K562 (cell line): Measurements from ENCODE around the gene TAAR5. TPM values are rescaled to one million over a fixed set of nuclear protein-coding genes. Genes with fewer than 3 reads are reported as not detected.

ENCODE experiments used
- KLF13 ChIP-seq: fragments of 450-650 bp; IDR thresholded peaks from 2 replicates; pipeline ENCODE4 v1.6.1; 2016; ENCODE audit warnings: missing genetic modification characterization, low read depth, mild to moderate bottlenecking, missing compliant biosample characterization, moderate library complexity, borderline replicate concordance
- POLR2AphosphoS2 ChIP-seq: IDR thresholded peaks from 2 replicates; pipeline ENCODE4 v1.6.1; 2012; ENCODE audit warnings: low read length, improper control_type of control experiment
- PPARD ChIP-seq: fragments of 250-450 bp; sonication (Bioruptor Pico); IDR thresholded peaks from 2 replicates; pipeline ENCODE4 v1.8.0; 2022; ENCODE audit warnings: inconsistent platforms, mild to moderate bottlenecking, moderate library complexity
- ZSCAN29 ChIP-seq: fragments of 450-650 bp; IDR thresholded peaks from 2 replicates; pipeline ENCODE4 v1.6.1; 2017
- polyA plus RNA-seq, 8 experiments: library from polyadenylated mRNA; depleted of rRNA in 4 of 8; stranded (reverse) in 5 of 8; unstranded in 3 of 8; fragments of >200 nt; fragmentation: Nextera tagmentation in 2 of 8; fragmentation: Illumina TruSeq in 1 of 8; extraction: Ambion mirVana in 2 of 8; extraction: Trizol in 1 of 8; gene quantifications; 2 replicates each; pipeline versions ENCODE4 v1.2.1 to v1.2.3, GENCODE V29; 2011 to 2014; ENCODE audit warnings: inconsistent platforms in 1 of 8, missing spikeins in 1 of 8
- total RNA-seq, 7 experiments: library from RNA; depleted of rRNA in 6 of 7; stranded (reverse); fragments of >200 nt in 6 of 7; fragmentation: Illumina TruSeq in 2 of 7; extraction: Trizol in 2 of 7; gene quantifications; 2 replicates each; pipeline versions ENCODE4 v1.2.1 to v1.2.3, GENCODE V29; 2011 to 2021; ENCODE audit warnings: low replicate concordance in 1 of 7
- TF ChIP-seq, protein P1 (sequence below): IDR thresholded peaks from 2 replicates; pipeline ENCODE4 v1.6.1; 2014; ENCODE audit warnings: antibody characterized with exemption
- TF ChIP-seq, protein P2 (sequence below): fragments of 450-650 bp; conservative IDR thresholded peaks from 2 replicates; pipeline ENCODE4 v1.6.1; 2016; ENCODE audit warnings: missing genetic modification characterization, low read depth, mild to moderate bottlenecking, control low read depth, missing compliant biosample characterization
- TF ChIP-seq, protein P3 (sequence below): sonication (generic); formaldehyde crosslinking; IDR thresholded peaks from 2 replicates; pipeline ENCODE4 v1.8.0; 2022; ENCODE audit warnings: missing genetic modification reagents, mild to moderate bottlenecking, borderline replicate concordance
- TF ChIP-seq, protein P4 (sequence below): fragments of 250-450 bp; sonication (Bioruptor Pico); IDR thresholded peaks from 2 replicates; pipeline ENCODE4 v1.8.0; 2021; ENCODE audit warnings: mild to moderate bottlenecking, moderate library complexity

Gene TAAR5
- total and polyA plus RNA-seq, 9 of the 15 experiments (the other 6 are each of a cell fraction or from before 2014, with no cell fraction given) = not detected

DNA sequence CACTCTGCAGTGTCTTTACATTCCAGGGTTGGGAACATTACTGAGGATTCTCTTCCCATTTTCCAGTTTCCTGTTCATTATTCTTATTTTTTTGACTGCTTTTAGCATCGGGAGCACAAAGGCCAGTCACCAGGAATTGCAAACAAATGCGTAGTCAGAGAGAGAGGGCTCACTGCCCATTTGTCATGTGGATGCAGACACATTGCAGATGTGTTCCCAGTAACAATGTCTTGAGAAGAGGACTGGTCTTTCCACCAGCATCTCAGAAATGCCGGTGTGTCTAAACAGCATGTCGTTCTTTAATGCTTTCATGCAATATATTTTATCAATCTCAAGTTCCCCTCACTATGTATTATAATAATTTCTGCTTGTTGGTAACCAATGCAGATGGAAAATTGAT is 20.4 kb downstream of the TAAR5 start (continued):
- TF ChIP-seq, protein P1, sequence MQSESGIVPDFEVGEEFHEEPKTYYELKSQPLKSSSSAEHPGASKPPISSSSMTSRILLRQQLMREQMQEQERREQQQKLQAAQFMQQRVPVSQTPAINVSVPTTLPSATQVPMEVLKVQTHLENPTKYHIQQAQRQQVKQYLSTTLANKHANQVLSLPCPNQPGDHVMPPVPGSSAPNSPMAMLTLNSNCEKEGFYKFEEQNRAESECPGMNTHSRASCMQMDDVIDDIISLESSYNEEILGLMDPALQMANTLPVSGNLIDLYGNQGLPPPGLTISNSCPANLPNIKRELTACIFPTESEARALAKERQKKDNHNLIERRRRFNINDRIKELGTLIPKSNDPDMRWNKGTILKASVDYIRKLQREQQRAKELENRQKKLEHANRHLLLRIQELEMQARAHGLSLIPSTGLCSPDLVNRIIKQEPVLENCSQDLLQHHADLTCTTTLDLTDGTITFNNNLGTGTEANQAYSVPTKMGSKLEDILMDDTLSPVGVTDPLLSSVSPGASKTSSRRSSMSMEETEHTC = no peak
- TF ChIP-seq KLF13 (no peak), ZSCAN29 (no peak), PPARD (CRISPR knock-in tag) (no peak), POLR2AphosphoS2 (no peak)
- TF ChIP-seq, protein P2, sequence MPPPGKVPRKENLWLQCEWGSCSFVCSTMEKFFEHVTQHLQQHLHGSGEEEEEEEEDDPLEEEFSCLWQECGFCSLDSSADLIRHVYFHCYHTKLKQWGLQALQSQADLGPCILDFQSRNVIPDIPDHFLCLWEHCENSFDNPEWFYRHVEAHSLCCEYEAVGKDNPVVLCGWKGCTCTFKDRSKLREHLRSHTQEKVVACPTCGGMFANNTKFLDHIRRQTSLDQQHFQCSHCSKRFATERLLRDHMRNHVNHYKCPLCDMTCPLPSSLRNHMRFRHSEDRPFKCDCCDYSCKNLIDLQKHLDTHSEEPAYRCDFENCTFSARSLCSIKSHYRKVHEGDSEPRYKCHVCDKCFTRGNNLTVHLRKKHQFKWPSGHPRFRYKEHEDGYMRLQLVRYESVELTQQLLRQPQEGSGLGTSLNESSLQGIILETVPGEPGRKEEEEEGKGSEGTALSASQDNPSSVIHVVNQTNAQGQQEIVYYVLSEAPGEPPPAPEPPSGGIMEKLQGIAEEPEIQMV = no peak
- TF ChIP-seq, protein P3, sequence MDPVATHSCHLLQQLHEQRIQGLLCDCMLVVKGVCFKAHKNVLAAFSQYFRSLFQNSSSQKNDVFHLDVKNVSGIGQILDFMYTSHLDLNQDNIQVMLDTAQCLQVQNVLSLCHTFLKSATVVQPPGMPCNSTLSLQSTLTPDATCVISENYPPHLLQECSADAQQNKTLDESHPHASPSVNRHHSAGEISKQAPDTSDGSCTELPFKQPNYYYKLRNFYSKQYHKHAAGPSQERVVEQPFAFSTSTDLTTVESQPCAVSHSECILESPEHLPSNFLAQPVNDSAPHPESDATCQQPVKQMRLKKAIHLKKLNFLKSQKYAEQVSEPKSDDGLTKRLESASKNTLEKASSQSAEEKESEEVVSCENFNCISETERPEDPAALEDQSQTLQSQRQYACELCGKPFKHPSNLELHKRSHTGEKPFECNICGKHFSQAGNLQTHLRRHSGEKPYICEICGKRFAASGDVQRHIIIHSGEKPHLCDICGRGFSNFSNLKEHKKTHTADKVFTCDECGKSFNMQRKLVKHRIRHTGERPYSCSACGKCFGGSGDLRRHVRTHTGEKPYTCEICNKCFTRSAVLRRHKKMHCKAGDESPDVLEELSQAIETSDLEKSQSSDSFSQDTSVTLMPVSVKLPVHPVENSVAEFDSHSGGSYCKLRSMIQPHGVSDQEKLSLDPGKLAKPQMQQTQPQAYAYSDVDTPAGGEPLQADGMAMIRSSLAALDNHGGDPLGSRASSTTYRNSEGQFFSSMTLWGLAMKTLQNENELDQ (CRISPR knock-in tag) = no peak
- TF ChIP-seq, protein P4, sequence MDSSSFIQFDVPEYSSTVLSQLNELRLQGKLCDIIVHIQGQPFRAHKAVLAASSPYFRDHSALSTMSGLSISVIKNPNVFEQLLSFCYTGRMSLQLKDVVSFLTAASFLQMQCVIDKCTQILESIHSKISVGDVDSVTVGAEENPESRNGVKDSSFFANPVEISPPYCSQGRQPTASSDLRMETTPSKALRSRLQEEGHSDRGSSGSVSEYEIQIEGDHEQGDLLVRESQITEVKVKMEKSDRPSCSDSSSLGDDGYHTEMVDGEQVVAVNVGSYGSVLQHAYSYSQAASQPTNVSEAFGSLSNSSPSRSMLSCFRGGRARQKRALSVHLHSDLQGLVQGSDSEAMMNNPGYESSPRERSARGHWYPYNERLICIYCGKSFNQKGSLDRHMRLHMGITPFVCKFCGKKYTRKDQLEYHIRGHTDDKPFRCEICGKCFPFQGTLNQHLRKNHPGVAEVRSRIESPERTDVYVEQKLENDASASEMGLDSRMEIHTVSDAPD = no peak
